Left colon (tissue), 2 donors: ENCODE data around the gene HTR5A. TPM values are rescaled to one million over a fixed set of nuclear protein-coding genes. Genes with fewer than 3 reads are reported as not detected.

ENCODE experiments used
- ATAC-seq: fragments of 200-7000 bp; cut with Tn5 transposase; one replicate; pipeline ENCODE4 v1.9.1; 2020; ENCODE audit warnings: mild to moderate bottlenecking, moderate library complexity
- DNase-seq, 2 donors: peaks; one replicate each; pipeline ENCODE4 v3.0.0-alpha.2; 2020
- intact Hi-C, 2 donors: fragments of 100-400 bp; cut with DNase I in 1 of 2; cut with micrococcal nuclease in 1 of 2; formaldehyde crosslinking; loops; one replicate each; pipeline versions ENCODE4 v1.11.2 to v1.14.0; 2022; cut with DNase I, micrococcal nuclease
- total RNA-seq, 2 donors: library from RNA; stranded (reverse); fragmentation: NEBNext Ultra II Directional; extraction: Animal tissue kit (Norgen Biotek cat#: 25700); gene quantifications; one replicate each; pipeline ENCODE4 v1.2.1, GENCODE V29; 2021
- donor health status: DM: no; HTN: no; CAD: no.
- donor health status: DM: yes; HTN: yes; CAD: no.

Gene HTR5A
- total RNA-seq, 2 donors from 2014 or later = not detected

DNA sequence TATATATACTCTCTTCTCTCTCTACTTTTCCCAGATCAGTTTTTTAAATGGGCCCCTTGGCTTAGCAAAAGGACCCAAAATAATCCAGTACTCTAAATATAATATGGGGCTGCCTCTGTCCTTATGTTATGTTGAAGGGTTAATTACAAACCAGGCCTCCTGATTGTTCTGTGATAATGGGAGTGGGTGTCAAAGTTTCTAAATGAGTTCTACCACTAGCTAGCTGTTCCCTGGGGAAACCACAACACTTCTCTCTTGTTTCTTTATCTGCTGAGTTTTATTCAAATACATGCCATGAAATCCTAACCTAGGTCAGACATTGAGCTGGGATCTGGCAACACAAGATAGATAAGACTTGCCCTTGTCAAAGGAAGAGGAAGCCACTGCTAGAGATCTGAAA lies 3.8 kb downstream of the HTR5A start:
- ATAC-seq = no peak
- intact Hi-C loops = no loop called here
- DNase-seq = no peak

DNA sequence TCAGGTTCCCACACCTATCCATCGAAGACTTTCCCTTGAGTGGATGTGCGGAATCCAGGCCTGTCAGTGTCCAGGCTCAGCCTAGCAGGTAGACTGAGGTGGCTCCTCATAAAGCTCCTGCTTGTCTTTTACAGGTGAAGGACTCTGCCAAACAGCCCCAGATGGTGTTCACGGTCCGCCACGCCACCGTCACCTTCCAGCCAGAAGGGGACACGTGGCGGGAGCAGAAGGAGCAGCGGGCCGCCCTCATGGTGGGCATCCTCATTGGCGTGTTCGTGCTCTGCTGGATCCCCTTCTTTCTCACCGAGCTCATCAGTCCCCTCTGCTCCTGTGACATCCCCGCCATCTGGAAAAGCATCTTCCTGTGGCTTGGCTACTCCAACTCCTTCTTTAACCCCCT lies 13.9 kb downstream of the HTR5A start:
- intact Hi-C loops = no loop called here
- ATAC-seq = no peak
- DNase-seq = no peak

DNA sequence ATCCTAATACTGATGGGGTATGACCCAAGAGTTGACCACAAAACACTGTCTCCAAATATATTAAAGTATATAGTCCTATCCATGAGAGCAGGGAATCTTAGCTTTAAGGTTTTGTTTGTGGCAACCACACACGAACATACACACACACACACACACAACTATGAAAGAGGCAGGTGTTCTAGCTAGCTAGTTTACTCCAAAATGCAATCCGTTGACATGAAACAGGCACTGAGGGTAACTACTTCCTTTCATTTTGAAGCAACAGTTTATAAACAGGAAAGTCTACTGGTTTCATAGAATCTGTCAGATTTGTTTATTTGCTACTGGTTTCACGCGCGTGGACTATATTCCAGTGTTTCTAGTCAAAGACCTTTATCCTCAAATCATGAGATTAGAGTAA lies 14.8 kb downstream of the HTR5A start:
- intact Hi-C loops = no loop called here
- no peak for DNase-seq
- ATAC-seq = no peak

DNA sequence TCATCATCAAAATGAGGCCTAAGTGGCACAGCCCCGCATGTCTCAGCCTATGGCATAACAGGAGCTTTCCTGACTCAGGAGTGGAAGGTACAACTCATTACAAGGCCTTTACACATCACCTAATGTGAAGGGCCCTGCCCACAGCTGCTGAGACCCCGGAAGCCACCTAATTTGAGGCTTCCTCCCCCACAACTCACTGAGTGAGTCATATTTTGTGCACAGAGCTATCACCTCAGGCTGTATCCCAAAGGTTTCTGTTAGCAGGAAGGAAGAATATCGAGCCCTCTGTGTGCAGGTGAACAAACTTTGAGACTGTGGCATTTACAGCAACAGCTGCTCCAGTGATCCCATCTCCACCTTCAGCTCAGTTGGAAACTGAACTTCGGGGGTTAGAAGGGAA lies 20.6 kb downstream of the HTR5A start:
- intact Hi-C loops = no loop called here
- DNase-seq (no peak), ATAC-seq (no peak)

DNA sequence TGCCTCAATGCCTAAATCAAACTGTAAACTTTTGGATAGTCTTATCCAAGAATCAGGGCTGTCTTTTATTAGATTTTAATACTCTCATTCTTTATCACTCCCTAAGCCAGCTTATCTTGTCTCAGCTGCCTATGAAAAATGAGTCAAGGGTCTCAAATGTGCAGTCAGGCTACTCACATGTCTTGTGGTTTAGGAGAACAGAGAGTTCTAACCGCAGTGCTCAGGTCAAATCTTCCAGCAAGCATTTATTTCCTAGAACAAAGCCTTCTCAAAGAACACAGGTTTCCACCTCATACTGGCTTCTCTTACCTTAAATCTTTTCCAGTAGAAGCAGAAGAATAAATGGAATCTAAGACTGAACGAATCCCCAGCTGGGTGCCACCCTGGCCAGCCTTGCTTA lies 23.5 kb downstream of the HTR5A start:
- no peak for DNase-seq
- intact Hi-C loops = no loop called here
- ATAC-seq = no peak

DNA sequence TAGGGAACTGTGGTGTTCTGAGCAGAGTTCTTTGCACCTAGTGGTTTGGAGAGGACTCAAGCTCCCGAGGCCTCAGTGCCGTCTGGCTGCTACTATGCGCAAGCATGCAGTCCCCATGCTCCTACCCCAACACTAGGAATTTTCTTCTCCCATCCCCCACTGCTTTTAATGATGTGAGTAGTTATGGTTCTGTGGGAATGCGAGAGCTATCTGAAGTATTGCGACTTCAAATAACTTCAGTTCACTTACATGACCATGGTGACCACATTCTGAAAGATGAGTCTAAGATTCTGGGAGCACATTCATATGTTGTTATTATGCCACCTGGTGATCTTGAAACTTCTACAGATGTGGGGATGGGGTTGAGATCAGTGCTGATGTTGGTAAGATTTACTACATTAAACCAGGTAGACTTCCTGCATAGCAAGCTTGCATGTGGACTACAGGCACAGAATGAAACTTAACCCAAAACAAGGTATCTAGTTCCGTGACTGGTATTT lies 24.6 kb downstream of the HTR5A start:
- DNase-seq (no peak), ATAC-seq (no peak)
- intact Hi-C loops = no loop called here

DNA sequence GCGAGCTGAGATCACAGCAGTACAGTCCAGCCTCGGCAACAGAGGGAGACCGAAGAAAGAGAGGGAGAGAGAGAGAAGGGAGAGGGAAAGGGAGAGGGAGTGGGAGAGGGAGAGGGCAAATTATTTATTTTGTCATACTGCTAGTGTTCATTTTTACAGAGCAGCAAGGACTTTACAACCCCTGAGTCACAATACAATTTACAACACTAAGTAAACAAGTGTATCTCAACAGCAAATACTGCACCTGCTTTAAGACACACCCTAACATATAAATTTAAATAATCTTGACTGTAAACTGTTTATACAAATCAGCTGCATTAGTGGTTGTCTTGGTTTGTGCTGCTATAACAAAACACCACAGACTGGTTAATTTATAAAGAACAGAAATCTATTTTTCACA lies 27.2 kb downstream of the HTR5A start:
- ATAC-seq (peak; percentile 59), DNase-seq (no peak)
- intact Hi-C loops = no loop called here

DNA sequence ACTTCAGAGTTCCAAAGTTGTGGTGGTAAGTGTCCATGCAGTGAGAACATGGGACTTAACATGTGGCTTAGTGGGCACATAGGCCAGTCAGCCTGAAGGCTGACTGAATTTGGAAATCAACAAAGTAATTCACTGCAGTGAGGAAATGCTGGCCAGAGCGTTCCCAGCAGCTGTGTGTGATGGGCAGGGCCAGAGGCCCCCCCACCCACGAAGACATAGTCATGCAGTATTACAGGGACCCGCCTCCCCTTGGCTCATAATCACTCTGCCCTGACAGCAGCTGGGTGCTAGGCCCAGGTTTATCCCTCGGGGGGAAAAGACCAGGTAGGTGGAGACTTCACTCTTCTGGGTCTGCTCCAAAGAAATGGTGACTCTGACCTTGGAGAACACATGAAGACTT lies 33.7 kb downstream of the HTR5A start:
- intact Hi-C loops = no loop called here
- no peak for ATAC-seq
- no peak for DNase-seq

DNA sequence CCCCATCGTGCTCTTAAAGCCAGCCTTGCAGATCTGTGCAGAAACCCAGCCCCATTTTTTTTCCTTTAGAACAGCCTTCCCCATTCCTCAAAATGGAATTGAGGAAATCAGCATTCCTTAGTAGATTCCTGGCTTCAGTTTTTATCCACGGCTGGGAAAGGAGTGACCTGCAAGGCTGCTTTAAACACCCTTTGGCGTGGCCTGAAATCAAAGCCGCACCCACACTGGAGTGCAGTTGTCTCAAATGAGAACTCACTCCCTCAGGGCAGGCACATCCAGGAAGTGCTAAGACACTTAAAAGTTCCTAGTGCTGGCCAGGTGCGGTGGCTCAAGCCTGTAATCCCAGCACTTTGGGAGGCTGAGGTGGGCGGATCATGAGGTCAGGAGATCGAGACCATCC lies 34.8 kb downstream of the HTR5A start:
- ATAC-seq (peak; percentile 83), DNase-seq (peak in 1 of 2 donors; percentile 31)
- intact Hi-C loops = no loop called here

DNA sequence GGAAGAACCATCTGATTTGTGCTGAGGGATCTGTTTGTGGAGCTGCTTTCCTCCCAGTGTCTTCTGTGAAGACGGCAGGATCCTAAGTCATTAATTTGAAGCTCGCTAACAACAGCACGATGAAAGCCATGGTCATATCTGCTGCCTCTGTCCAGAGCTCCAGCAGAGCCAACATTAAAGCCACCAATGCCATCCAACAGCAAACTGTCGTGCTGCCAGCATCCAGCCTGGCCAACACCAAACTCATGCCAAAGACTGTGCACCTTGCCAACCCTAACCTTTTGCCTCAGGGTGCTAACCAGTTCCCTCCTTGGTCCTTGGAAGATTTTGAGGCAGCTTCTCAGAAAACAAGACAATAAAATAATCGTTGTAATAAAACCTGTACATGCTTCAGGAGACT lies 36.2 kb downstream of the HTR5A start:
- DNase-seq = no peak

DNA sequence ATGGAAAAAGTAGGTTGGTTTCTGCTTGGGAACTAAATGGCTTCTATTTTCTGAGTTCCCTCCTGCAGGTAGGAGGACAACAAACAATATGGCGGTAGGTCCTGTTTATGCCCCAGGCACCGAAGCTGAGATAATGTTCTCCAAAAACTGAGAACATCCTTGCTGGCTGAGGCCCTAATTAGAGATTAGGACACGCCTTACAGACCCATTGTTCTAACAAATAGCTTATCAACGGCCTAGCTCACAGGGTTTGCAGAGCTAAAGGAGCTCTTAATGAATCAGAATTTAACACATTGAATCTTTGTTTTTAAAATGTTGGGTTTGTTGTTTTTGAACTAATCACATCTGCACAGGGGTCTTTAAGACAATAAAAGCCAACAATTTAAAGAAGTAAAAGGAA lies 37.0 kb downstream of the HTR5A start:
- ATAC-seq (no peak), DNase-seq (no peak)
- intact Hi-C loops = no loop called here

More for the DNA sequence above, 36.2 kb downstream of the HTR5A start:
- ATAC-seq = no peak
- intact Hi-C loops = no loop called here

DNA sequence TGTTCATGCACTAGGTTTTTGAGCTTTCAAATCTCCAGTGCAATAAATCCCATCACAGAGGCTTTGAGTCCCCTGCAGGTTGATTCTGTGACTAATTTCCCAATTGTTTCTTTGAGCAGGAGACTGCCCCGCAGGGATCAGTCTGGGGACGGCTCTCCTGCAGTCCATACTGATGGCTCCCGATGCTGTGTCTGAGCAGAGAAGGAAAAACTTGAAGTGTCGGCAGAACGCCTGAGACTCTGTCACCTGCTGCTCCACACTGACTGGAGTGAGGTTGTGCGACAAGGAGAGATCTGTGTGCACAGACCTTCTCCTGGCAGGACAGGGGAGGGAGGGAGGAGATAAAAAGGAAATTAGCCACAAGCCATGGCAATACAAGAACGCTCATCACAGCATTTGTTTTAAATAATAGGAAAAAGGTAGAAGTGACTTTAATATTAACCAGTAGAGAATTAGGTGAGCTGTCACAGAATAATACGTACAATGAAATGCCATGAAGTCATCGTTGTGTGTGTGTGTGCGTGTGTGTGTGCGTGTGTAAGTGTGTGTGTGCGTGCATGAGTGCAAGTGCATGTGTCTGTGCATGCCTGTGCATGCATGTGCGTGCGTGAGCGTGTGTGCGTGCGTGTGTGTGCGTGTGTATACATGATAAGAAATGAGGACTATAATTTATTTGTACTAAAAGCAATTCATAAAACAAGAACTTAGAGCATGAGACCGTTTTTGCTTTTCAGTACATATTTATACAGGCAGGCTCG lies 38.2 kb downstream of the HTR5A start:
- no peak for DNase-seq
- no peak for ATAC-seq
- intact Hi-C loops = no loop called here

DNA sequence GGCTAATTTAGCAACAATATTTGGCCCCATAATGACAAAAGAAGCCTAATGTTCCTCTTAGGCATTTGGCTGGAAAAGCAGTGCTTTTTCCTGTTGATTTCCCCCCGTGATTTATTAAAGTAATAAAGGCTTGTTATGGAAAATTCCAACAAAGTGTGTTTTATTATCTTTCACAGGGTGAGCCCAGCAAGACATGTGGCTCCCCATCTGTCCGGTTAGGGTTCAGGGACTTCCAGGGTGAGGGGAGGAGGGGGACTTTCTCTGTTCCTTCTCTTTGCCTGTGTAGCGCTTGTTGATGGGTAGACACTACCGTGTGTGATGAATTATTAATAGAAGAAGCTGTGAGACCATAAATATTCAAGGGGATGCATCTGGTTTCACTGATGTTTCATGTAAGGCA lies 39.0 kb downstream of the HTR5A start:
- intact Hi-C loops = no loop called here
- DNase-seq (no peak), ATAC-seq (no peak)

DNA sequence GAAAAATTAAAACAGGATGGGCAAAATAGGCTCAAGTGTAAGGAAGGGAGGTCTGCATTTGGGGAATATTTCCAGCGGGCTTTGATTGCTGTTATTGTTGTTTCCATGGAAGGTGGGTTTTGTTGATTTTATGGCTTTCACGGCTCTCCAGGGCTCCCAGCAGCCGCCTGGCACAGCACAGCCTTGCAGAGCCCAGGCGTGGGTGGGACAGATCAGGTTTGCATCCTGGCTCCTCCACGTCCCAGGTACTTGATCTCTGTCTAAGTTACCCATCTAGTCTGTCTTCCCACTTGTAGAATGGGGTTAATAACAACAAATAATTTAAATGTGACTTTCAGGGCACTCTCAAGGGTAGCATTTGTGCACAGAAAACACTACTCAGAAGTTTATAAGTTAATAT lies 45.2 kb downstream of the HTR5A start:
- ATAC-seq (no peak), DNase-seq (no peak)
- intact Hi-C loops = no loop called here

DNA sequence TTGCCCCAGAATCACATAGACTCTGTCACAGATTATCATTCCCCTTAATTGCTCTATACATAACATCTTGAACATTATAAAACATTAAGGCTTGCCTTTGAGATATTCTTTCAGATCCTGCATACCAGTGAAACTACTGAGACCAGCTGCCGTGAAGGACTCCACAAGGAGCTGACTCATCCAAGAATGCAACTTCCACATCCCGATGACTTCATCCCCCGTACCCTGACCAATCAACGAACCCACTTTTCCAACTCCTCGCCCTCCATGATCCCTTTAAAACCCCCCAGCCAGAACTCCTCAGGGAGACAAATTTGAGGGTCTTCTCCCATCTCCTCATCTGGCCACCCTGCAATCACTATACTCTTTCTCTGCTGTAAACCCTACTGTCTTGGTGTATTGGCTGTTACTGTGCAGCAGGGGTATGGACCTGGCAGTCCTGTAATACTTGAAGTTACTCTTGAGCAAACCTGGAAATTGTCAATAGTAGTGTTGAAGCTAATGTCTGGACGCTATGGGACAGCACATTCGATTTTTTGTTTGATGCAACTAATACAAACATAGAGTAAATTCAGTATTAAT lies 49.8 kb downstream of the HTR5A start:
- ATAC-seq = no peak
- intact Hi-C loops = no loop called here
- no peak for DNase-seq

DNA sequence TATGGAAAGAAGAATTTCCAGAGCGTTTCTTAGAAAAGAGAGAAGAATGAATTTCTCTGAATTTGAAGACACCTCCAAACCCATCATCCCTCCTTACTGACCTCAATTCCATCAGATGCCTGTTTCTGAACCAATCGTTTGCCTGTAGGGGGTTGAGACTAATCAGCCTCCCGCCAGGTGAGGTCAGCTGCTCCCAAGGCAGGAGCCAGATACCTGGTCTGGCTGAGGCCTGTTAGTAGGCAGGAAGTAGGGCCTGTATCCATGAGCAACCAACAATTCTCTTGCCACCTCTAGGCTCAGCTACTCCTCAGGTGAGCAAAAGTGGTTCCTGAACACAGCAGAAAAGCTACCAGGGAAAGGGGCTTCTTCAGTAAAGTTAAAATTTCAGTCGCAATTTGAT lies 50.3 kb downstream of the HTR5A start:
- DNase-seq (no peak), ATAC-seq (no peak)
- intact Hi-C loops = no loop called here

DNA sequence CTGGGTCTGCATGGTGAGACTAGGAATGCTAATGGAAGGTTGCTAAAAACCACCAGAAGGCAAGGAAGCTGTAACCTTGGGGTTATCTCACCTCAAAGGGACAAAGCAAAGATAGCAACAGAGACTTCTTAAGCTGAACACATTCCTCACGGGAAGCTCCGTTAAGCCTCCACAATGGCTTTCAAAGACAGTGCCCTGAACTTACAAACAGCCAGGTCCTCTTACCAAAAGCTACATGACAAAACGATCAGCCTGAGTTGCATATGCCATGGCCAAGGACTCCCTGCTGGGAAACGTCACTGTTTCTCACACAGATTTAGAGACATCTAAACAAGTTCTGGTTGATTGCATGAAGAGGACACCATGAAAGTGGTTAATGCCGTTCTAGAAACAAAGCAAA lies 52.7 kb downstream of the HTR5A start:
- no peak for ATAC-seq
- DNase-seq = no peak
- intact Hi-C loops = no loop called here

DNA sequence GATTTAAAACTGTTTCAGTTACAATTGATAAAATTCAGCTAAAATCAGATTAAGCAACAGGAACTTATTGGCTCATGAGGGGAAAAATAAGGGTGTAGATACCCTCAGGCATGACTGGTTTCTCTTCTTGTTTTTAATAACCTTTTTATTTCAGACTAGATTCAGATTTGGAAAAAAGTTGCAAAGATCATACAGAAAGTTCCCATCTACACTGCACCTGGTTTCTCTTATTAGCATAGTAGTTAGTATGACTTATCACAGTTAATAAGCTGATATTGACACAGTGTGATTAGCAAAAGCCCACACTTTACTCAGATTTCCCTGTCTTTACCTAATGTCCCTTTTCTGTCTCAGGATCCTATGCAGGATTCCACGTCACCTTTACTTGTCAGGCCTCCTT lies 53.3 kb downstream of the HTR5A start:
- ATAC-seq = no peak
- no peak for DNase-seq
- intact Hi-C loops = no loop called here

DNA sequence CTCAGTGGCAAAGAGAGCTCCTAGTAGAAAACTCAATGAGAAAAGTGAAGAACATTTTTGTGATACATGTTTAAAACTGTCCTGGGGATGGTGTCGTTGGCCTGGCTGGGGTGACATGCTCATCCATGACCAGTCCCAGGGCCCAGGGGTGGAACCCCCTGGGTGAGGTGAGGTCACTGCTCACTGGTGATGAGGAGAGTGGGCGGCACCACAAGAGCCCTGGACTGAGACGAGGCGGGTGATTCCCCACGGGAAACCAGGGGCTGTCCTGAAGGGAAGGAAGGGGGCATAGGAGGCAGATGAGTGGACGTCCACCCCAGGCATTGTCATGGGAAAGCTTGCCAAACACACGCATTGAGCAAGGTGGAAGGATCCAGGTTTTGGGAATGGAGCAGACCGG lies 54.6 kb downstream of the HTR5A start:
- ATAC-seq (no peak), DNase-seq (no peak)
- intact Hi-C loops = no loop called here

DNA sequence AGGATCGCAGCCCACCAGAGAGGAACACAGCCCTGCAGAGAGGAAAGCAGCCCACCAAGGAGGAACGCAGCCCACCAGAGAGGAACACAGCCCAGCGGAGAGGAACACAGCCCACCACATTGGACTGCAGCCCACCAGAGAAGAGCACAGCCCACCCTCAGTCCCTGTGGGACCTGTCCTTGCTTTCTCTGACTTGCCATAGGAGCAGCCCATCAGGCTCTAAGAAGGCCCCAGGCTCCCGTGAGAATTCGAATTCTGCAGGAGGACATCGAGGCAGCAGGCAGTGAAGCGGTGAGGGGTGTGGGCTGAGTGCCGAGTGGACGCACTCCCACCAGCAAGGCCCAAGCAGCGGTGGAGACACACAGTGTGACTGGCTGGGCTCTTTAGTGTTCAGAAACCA lies 59.1 kb downstream of the HTR5A start:
- ATAC-seq (no peak), DNase-seq (no peak)
- intact Hi-C loops = no loop called here

DNA sequence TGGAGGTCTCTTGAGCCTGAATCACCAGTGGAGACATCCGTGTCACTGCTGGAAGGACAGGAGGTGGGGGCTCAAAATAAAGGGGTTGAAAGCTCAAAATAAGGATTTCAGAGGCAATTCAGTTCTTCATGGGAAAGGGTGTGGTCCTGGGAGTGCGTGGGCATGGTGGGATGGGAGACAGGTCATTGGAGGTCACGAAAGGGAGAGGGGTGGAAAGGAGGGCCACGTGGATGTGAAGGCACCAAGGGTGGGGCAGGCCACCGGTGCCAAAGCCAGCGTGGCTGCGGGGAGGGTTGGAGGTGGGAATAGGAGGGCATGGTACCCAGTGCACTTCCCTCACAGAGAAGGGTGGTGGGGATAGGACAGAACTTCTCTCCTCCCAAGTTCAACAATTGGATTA lies 59.7 kb downstream of the HTR5A start:
- intact Hi-C loops = no loop called here
- DNase-seq (no peak), ATAC-seq (no peak)
